NCI-H774 (cell line): ENCODE data around the gene RBM20.

Experiments
- DNase-seq: peaks from one replicate; lab custom pipeline; 2025; lab: John Stamatoyannopoulos, UW

The RBM20 gene

GRCh38 chr10:110812583-110812982 is 168.4 kb downstream of the RBM20 start:
- DNase-seq, result no peak

- no peak for DNase-seq
These were observed 169.8 kb downstream of the RBM20 start for GRCh38 chr10:110813743-110814472.

- DNase-seq, result no peak
These were observed 171.3 kb downstream of the RBM20 start for GRCh38 chr10:110815354-110816004.

- DNase-seq, result no peak
These were observed 173.5 kb downstream of the RBM20 start for GRCh38 chr10:110817614-110818013.

- no peak for DNase-seq
These were observed 174.4 kb downstream of the RBM20 start for GRCh38 chr10:110818311-110819256.

- DNase-seq, result no peak
These were observed 176.2 kb downstream of the RBM20 start for GRCh38 chr10:110820321-110820814.

GRCh38 chr10:110821508-110821907 is 177.4 kb downstream of the RBM20 start:
- no peak for DNase-seq

GRCh38 chr10:110822035-110822711 is 178.0 kb downstream of the RBM20 start:
- DNase-seq, result no peak

- no peak for DNase-seq
These were observed 178.7 kb downstream of the RBM20 start for GRCh38 chr10:110822712-110823311.

- DNase-seq, result no peak
These were observed 180.0 kb downstream of the RBM20 start for GRCh38 chr10:110824152-110824441.

GRCh38 chr10:110824660-110825059 is 180.5 kb downstream of the RBM20 start:
- no peak for DNase-seq

GRCh38 chr10:110825508-110825907 is 181.4 kb downstream of the RBM20 start:
- DNase-seq, result no peak

GRCh38 chr10:110827410-110827809 is 183.3 kb downstream of the RBM20 start:
- no peak for DNase-seq

GRCh38 chr10:110827875-110828274 is 183.7 kb downstream of the RBM20 start:
- no peak for DNase-seq

GRCh38 chr10:110828525-110828924 is 184.4 kb downstream of the RBM20 start:
- no peak for DNase-seq

GRCh38 chr10:110829721-110830410 is 185.7 kb downstream of the RBM20 start:
- no peak for DNase-seq

- no peak for DNase-seq
These were observed 189.3 kb downstream of the RBM20 start for GRCh38 chr10:110833234-110833940.

- DNase-seq, result no peak
These were observed 189.9 kb downstream of the RBM20 start for GRCh38 chr10:110833941-110834628.

GRCh38 chr10:110834629-110835301 is 190.6 kb downstream of the RBM20 start:
- DNase-seq, result no peak
